ENCODE results near the gene MINK1. TPM values are rescaled to one million over a fixed set of nuclear protein-coding genes. Genes with fewer than 3 reads are reported as not detected.

Gene MINK1
- 61.3 and 65.3 TPM in 2 replicates for total RNA-seq

DNA sequence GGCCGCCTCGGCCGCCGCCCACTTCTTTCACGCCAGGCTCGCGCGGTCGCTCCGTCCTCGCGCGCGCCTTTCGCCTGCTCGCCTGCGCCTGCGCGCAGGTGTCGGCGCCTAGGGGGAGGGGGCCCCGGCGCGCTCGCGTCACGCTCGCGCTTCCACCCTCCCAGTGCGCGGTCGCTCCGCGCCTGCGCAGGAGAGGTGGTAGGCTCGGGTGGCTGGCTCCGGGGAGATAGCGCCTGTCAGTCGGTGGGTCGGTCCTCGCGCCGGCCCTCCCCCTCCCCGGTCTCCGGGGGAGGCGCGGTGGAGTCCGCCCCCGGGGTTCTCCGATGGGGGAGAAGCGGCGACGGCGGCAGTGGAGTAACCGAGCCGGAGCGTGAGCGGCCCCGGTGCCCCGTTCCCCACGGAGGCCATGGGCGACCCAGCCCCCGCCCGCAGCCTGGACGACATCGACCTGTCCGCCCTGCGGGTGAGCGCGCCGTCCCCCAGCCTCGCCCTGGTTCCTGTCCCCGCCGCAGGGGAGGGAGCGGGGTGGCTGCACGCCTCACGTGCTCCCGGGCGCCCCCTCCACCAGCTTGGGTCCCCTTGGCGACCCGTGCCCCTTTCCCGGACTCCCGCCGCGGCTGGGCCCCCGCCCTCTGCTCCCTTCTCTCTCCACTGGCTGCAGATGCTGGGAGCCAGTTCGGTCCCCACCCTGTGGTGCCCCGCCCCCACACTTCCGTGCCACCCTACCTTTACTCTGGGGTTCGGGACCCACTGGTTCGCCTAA lies at the start of gene MINK1:
Gene MINK1 (plus strand): TSS at position 163 of the 763 bp plus-strand sequence. CDS start 244 bp downstream, at position 407.
- POLR2A ChIA-PET, result interaction anchor here (0.5 to 1.9 kb wide), 7 partner anchors 13 to 101 kb away, joined by 3 to 7 read pairs (median 3); partner anchors contain the start of genes PLD2 and PSMB6
- intact Hi-C loops (cut with micrococcal nuclease), result loop anchor here (1.0 kb wide), 5 partner anchors 37 to 690 kb away; partner anchors contain the start of genes ARRB2, CYB5D2, MED11 and PSMB6
- Mint-ChIP-seq H3K9me3 (no peaks in the 10 kb centered on the region), H3K36me3 (ENCODE audit: low read depth) (peaks cover 13% of the 10 kb centered on the region), H3K4me3 (peak within 1 kb of the TSS; percentile 94), H3K27ac (peak within 1 kb of the TSS; percentile 96), H3K4me1 (peaks cover 33% of the 10 kb centered on the region), H3K27me3 (no peaks in the 10 kb centered on the region)
- CTCF ChIA-PET, result interaction anchor here (1.2 kb wide), 1 partner anchor 28 kb away, joined by 3 read pairs; no protein-coding TSS in a partner anchor
- TF ChIP-seq, protein P1, sequence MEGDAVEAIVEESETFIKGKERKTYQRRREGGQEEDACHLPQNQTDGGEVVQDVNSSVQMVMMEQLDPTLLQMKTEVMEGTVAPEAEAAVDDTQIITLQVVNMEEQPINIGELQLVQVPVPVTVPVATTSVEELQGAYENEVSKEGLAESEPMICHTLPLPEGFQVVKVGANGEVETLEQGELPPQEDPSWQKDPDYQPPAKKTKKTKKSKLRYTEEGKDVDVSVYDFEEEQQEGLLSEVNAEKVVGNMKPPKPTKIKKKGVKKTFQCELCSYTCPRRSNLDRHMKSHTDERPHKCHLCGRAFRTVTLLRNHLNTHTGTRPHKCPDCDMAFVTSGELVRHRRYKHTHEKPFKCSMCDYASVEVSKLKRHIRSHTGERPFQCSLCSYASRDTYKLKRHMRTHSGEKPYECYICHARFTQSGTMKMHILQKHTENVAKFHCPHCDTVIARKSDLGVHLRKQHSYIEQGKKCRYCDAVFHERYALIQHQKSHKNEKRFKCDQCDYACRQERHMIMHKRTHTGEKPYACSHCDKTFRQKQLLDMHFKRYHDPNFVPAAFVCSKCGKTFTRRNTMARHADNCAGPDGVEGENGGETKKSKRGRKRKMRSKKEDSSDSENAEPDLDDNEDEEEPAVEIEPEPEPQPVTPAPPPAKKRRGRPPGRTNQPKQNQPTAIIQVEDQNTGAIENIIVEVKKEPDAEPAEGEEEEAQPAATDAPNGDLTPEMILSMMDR (IDR thresholded peaks at IDR 0.05), result no peak
- DNase-seq (peak; percentile 88), ATAC-seq (ENCODE audit: low read depth) (peak; percentile 95)

DNA sequence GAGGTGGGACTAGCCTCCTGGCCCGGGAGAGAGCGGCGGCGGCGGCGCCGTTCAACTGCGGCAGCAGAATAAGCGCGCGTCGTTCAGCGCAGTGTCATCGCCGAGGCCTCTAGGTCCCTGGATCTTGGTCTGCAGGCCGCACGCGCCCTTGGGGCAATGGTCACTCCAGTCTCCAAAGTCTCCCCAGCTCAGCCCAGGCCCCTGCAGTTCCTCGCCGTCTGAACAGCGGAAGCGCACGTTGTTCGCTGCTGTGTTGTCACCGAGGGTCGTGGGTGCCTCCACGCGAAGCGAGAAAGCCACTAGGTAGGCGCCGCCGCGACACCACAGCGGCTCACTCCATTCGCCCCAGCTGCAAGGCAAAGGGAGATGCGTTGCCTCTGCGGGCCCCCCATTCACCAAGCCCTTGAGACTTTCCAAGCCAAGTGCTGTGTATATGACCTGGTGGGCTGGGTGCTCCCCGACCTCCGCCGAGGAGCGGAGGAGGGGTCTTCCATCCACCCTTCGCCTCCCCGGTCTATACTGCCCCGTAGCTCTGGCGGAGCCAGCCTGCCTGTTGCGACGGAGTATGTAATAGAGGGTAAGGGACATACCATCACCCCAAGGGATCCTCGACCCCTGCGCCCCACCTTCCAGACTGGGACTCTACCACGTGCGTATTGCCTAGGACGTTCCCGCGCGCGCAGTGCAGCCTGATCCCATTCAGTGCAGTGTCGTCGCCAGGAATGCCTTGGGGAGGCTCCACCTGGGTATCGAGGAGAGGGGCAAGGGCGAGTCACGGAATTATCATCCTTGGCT lies 47.6 kb upstream of the MINK1 start:
- TF ChIP-seq, protein P1 (IDR thresholded peaks at IDR 0.05), result no peak
- H3K27me3 Mint-ChIP-seq, result peaks cover 36% of the 10 kb centered on the region

DNA sequence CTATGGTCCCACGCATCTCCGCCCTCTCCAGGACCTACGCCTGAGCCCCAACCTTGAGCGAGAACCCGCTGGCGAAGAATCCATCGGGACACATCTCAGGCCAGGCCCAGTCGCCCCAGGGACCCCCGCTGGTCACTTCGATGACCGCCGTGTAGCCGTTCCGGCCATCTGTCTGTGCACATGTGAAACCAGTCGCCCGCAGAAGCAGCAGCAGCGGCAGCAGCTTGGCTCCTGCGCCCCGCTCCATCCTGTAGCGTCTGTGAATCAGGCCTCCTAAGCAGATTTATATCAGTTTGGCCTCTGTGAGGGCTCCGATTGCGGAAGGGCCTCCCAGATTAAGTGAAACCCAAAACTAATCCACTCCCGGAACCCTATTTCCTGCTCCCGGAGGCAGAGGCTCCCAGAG lies 47.0 kb upstream of the MINK1 start, which contains the start of gene VMO1:
Gene VMO1 (minus strand): TSS at position 259 of the 406 bp plus-strand sequence. CDS start 12 bp downstream, at position 247.
- H3K9me3 Mint-ChIP-seq, result no peaks in the 10 kb centered on the region
- POLR2A ChIA-PET, result no interaction called here
- H3K4me3 Mint-ChIP-seq, result peak within 1 kb of the TSS; percentile 28
- peaks cover 17% of the 10 kb centered on the region for H3K4me1 Mint-ChIP-seq
- no peaks in the 10 kb centered on the region for H3K36me3 Mint-ChIP-seq (ENCODE audit: low read depth)
- ATAC-seq (ENCODE audit: low read depth) (no peak), DNase-seq (no peak)
- H3K27ac Mint-ChIP-seq, result no peak within 1 kb of the TSS
- intact Hi-C loops (cut with micrococcal nuclease), result no loop called here
- CTCF ChIA-PET, result no interaction called here
- TF ChIP-seq, protein P1 (IDR thresholded peaks at IDR 0.05), result no peak
- H3K27me3 Mint-ChIP-seq, result peaks cover 36% of the 10 kb centered on the region

More for the DNA sequence above, 47.6 kb upstream of the MINK1 start:
- ATAC-seq (ENCODE audit: low read depth) (no peak), DNase-seq (no peak)
- H3K36me3 Mint-ChIP-seq (ENCODE audit: low read depth), result no peaks in the 10 kb centered on the region
- intact Hi-C loops (cut with micrococcal nuclease), result loop anchor here (1.0 kb wide), 1 partner anchor 75 kb away; the partner anchor contains the start of gene ARRB2
- ChIA-PET CTCF (no interaction called here), POLR2A (no interaction called here)
- peaks cover 14% of the 10 kb centered on the region for H3K4me1 Mint-ChIP-seq
- no peak overlapping the region for H3K27ac Mint-ChIP-seq
- H3K9me3 Mint-ChIP-seq, result no peaks in the 10 kb centered on the region
- H3K4me3 Mint-ChIP-seq, result peak overlapping the region; percentile 28

DNA sequence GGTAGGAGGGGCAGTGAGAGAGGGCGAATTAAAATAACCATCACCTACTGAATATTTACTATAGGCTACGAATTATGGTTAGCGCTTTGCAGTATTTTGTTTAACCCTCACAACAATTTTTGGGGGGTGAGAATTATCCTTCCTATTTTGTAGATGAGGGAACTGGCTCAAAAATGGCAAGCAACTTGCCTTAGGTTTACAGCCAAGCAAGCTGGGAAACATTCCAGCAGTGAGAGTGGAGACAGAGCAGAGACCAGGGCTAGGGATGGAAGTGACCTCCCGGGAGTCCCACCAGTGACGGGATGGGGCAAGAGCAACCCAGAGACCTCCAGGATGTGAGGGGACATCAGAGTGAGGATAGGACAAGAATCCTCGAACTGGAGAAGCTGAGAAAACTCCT lies 46.6 kb upstream of the MINK1 start:
- TF ChIP-seq, protein P1 (IDR thresholded peaks at IDR 0.05), result no peak
- ATAC-seq (ENCODE audit: low read depth) (no peak), DNase-seq (no peak)
- ChIA-PET CTCF (no interaction called here), POLR2A (interaction anchor here (0.9 kb wide), 1 partner anchor 113 kb away, joined by 3 read pairs; the partner anchor contains the start of gene C17orf107)
- Mint-ChIP-seq H3K9me3 (no peaks in the 10 kb centered on the region), H3K4me1 (peaks cover 19% of the 10 kb centered on the region), H3K36me3 (ENCODE audit: low read depth) (no peaks in the 10 kb centered on the region), H3K27ac (no peak overlapping the region), H3K27me3 (peaks cover 36% of the 10 kb centered on the region), H3K4me3 (no peak overlapping the region)
- intact Hi-C loops (cut with micrococcal nuclease), result no loop called here
